Measurements from ENCODE around the gene MAP3K2. TPM values are rescaled to one million over a fixed set of nuclear protein-coding genes. Genes with fewer than 3 reads are reported as not detected.

MAP3K2 gene
- total and polyA plus RNA-seq, 10 of the 15 experiments (the other 5 are each of a cell fraction or from before 2014, with no cell fraction given) = 2.7 to 39.6 (median 16.1) TPM

- Histone ChIP-seq H3K79me2 (ENCODE audit: control insufficient read depth, insufficient read depth, low read length) (no peaks in the 10 kb centered on the region), H4K20me1 (ENCODE audit: control insufficient read depth, insufficient read depth) (no peaks in the 10 kb centered on the region), H3K4me2 (ENCODE audit: control insufficient read depth, insufficient read depth) (no peak overlapping the region), H3K36me3 (ENCODE audit: control insufficient read depth in 2 of 2, insufficient read depth in 2 of 2, low read length in 1 of 2) (no peaks in the 10 kb centered on the region), H2AFZ (ENCODE audit: control insufficient read depth, low read depth, low read length) (no peak overlapping the region), H3K9ac (ENCODE audit: control insufficient read depth, insufficient read depth, low read length) (no peak overlapping the region), H3K27ac (ENCODE audit: control insufficient read depth, insufficient read depth) (no peak overlapping the region), H3K4me3 (no peak overlapping the region), H3K9me3 (replicated peaks; ENCODE audit: control insufficient read depth, insufficient read depth, low read length) (no peaks in the 10 kb centered on the region), H3K4me1 (ENCODE audit: control insufficient read depth, insufficient read depth, low read length) (peaks cover 9% of the 10 kb centered on the region), H3K27me3 (replicated peaks in 1 of 2; ENCODE audit: control insufficient read depth in 2 of 2, insufficient read depth in 2 of 2, low read length in 1 of 2) (peaks cover 6 to 9% of the 10 kb centered on the region in 2 experiments)
- ChIA-PET CTCF (interaction anchor here (1.3 to 1.5 kb wide), 2 partner anchors 70 to 119 kb away, joined by 3 read pairs; no protein-coding TSS in a partner anchor), RAD21 (ENCODE audit: unreplicated experiment) (no interaction called here), SMC1A (ENCODE audit: uncharacterized antibody, unreplicated experiment) (interaction anchor here (0.9 kb wide), 1 partner anchor 32 kb away, joined by 3 read pairs; no protein-coding TSS in a partner anchor), POLR2A (no interaction called here)
- no peak for ATAC-seq
- intact Hi-C loops (cut with micrococcal nuclease; ENCODE audit: unreplicated experiment) = no loop called here
- TF ChIP-seq FOS (IDR thresholded peaks at IDR 0.05; ENCODE audit: borderline replicate concordance, extremely low read depth, insufficient read length) (no peak), NR2C2 (IDR thresholded peaks at IDR 0.05; ENCODE audit: borderline replicate concordance, control insufficient read depth, insufficient read length, low read depth) (no peak), RB1 (IDR thresholded peaks at IDR 0.05; ENCODE audit: borderline replicate concordance) (no peak), ZBTB4 (CRISPR knock-in tag; IDR thresholded peaks at IDR 0.05) (no peak), CHD1 (IDR thresholded peaks at IDR 0.05; ENCODE audit: low read depth, low read length) (no peak), SRF (IDR thresholded peaks at IDR 0.05; ENCODE audit: low read depth in 2 of 2, low read length in 2 of 2) (no peak), YY1 (IDR thresholded peaks at IDR 0.05; ENCODE audit: low read depth, low read length) (no peak)
- no peak for DNase-seq (ENCODE audit: low read depth, low spot score)
- in situ Hi-C loops (cut with MboI) = no loop called here
- no peak for FAIRE-seq
- BruUV-seq (replicated peaks) = no TSS peak
- WGBS (ENCODE audit: insufficient coverage, insufficient replicate concordance, low lambda C conversion rate, missing lambda C conversion rate) = 19% methylated on average over 8 of the region's 8 CpGs
These were observed 32.5 kb upstream of the MAP3K2 start for GRCh38 chr2:127420039-127420864.
